HL-60 (cell line): Measurements from ENCODE around the gene GNB4.

Experiments
- CTCF ChIP-seq: IDR thresholded peaks from one replicate; pipeline ENCODE4 v1.5.1; 2011; ENCODE audit warnings: low read length, control low read depth, inconsistent platforms; ENCODE audit not compliant: insufficient read depth
- POLR2AphosphoS5 ChIP-seq: IDR thresholded peaks from 2 replicates; pipeline ENCODE4 v1.6.1; 2012; ENCODE audit warnings: low read depth

GRCh38 chr3:179404307-179404706, 47.0 kb downstream of the GNB4 start:
- TF ChIP-seq CTCF, result no peak
- no peak for TF ChIP-seq POLR2AphosphoS5
